Measurements from ENCODE around the gene ANKFN1.

Gene ANKFN1

GRCh38 chr17:56175299-56175955 is 22.2 kb downstream of the ANKFN1 start:
- H3K27ac ChIP-seq: no peak overlapping the region
- no peak for TF ChIP-seq ZFX (IDR thresholded peaks at IDR 0.05)
- TF ChIP-seq CTCF (conservative IDR thresholded peaks at IDR 0.05): no peak

DNA sequence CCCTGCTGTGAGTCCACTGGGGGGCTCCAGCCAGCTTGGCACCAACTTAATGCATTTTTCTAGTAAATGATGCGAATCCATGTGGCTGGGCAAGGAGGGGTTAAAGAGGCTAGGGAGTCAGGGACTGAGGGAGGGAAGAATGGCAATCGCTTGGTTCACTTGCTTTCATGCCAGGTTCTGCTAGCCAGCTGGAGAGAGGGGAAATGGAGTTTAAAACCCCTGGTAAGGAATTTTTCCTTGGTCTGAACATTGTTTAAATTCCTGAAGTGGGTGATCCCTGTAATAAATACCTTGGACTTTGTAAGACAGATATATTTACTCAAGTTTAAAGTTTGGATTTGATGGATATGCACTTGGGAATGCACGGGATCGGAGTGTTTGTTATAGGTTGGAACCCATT is 22.8 kb downstream of the ANKFN1 start:
- no peak for TF ChIP-seq CTCF (conservative IDR thresholded peaks at IDR 0.05)
- no peak for TF ChIP-seq ZFX (IDR thresholded peaks at IDR 0.05)
- no peak overlapping the region for H3K27ac ChIP-seq

DNA sequence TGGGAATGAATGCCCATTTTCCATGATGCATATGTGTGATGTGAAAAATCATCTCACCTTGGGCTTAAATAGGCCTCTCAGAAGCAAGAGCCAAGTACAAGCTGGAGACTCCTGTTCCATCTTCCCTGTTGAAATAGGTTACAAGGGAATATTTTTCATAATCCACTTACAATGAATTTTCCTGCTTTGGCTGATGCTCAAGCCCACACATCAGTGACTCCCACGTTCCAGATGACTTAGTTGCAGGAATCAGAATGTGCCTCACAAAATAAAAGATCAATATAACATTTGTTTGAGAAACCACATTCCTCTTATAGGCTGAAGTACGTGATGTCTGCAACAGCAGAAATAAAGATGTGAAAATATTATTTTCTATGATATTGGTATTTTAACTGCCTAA is 24.1 kb downstream of the ANKFN1 start:
- no peak overlapping the region for H3K27ac ChIP-seq
- TF ChIP-seq ZFX (IDR thresholded peaks at IDR 0.05) (no peak), CTCF (conservative IDR thresholded peaks at IDR 0.05) (no peak)

DNA sequence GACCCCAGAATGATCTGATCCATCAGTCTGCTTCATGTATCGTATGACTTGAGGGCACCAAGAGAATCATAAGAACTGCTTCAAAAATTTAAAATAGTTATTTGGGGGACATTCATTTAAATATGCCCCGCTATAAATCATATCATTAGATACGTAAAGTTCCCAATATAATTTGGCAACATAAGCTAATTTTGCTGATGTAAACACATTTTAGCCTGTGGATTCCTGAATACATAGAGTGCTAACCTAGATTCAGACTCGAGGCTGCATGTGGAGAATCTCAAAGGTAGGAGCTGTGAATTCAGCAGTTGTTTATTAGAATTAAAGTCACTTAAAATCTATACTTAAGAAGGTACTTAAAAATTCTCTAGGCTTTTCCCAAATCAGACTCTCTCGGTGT is 24.9 kb downstream of the ANKFN1 start:
- TF ChIP-seq ZFX (IDR thresholded peaks at IDR 0.05): no peak
- no peak for TF ChIP-seq CTCF (conservative IDR thresholded peaks at IDR 0.05)
- no peak overlapping the region for H3K27ac ChIP-seq

DNA sequence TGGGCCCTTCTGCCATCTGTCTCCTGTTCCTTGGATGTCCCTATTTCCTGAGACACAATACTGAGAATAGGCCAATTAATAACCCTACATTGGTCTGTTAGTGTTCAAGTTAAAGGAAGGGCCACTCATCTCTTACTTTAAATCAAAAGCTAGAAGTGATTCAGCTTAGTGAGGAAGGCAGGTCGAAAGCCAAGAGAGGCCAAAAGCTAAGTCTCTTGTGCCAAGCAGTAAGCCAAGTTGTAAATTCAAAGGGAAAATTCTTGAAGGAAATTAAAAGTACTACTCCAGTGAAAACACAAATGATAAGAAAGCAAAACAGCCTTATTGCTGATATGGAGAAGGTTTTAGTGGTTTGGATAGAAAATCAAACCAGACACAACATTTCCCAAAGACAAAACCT is 28.8 kb downstream of the ANKFN1 start:
- no peak overlapping the region for H3K27ac ChIP-seq
- TF ChIP-seq ZFX (IDR thresholded peaks at IDR 0.05): no peak
- TF ChIP-seq CTCF (conservative IDR thresholded peaks at IDR 0.05): no peak

DNA sequence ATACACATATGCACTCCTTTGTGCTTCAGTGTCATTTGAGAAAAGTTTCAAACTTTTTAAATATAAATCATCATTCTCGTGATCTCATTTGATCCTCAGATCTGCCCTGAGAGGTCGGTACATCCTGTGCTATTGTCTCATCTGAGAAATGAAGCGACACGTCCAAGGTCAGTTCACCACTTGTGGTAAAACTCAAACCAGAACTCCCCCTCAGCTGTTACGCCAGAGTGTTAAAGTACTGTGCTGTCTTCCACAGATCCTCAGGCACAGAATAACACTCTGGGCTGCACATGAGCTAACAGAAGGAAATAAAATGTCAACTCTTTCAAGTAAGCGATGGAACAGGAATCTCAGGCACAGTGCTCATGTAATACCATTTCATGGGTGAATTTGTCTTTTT is 31.4 kb downstream of the ANKFN1 start:
- TF ChIP-seq CTCF (conservative IDR thresholded peaks at IDR 0.05) (no peak), ZFX (IDR thresholded peaks at IDR 0.05) (no peak)
- H3K27ac ChIP-seq: no peak overlapping the region

DNA sequence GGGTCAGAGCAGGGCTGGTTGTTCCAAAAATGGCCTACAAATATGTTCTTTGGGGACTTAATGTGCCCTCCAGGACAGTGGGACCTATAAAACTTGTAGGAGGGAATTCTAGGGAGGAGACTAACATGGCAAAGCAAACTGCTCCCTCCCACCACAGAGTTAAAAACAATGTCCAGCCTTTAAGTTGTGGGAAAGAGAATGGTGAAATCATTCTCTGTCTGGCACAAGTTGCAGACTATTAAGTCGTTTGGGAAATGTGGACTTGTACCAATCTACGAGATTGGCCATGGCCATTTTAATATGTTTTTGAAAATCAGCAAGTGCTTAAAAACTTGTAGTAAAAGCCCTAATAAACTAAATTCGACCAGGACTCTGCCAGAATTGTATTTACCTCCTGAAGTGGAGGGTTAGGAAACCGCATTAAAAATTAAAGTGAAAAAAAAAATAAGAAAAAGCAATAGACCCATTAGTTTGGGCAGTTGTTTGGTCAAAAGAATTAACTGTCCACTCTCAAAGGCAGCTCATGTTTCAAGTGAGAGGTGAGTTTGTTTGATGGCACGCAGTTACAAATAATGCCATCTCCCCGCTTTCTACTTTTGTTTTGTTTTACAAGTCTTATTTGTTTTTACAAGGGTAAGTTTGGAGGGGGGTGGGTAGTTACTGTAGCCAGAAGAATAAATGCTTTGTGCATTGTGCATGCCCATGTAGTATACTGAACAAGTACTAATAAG is 32.4 kb downstream of the ANKFN1 start:
- TF ChIP-seq ZFX (IDR thresholded peaks at IDR 0.05) (no peak), CTCF (conservative IDR thresholded peaks at IDR 0.05) (no peak)
- H3K27ac ChIP-seq: no peak overlapping the region

Data from C4-2B (cell line).